ENCODE data around the gene SENP6.
"Not testable (repeated sequence)": the region's sequence is repeated elsewhere in the genome, so short reads cannot be mapped to it uniquely, and the experiment has no call there.

The SENP6 gene

GRCh38 chr6:75666592-75666991 lies 64.9 kb downstream of the SENP6 start:
- no peak for DNase-seq

GRCh38 chr6:75673884-75674283 lies 72.2 kb downstream of the SENP6 start:
- no peak for DNase-seq

- no peak for DNase-seq
Measured at GRCh38 chr6:75676377-75676776, 74.7 kb downstream of the SENP6 start.

GRCh38 chr6:75682548-75682947 lies 80.9 kb downstream of the SENP6 start:
- DNase-seq: not testable (repeated sequence)

- DNase-seq: not testable (repeated sequence)
Measured at GRCh38 chr6:75683005-75683404, 81.3 kb downstream of the SENP6 start.

- not testable (repeated sequence) for DNase-seq
Measured at GRCh38 chr6:75687535-75687934, 85.9 kb downstream of the SENP6 start.

GRCh38 chr6:75687937-75688336 lies 86.3 kb downstream of the SENP6 start:
- DNase-seq: not testable (repeated sequence)

- no peak for DNase-seq
Measured at GRCh38 chr6:75689576-75689975, 87.9 kb downstream of the SENP6 start.

GRCh38 chr6:75691012-75691411 lies 89.3 kb downstream of the SENP6 start:
- peak; percentile 49 for DNase-seq

GRCh38 chr6:75693534-75693933 lies 91.9 kb downstream of the SENP6 start:
- peak; percentile 31 for DNase-seq

- DNase-seq: no peak
Measured at GRCh38 chr6:75694406-75694805, 92.7 kb downstream of the SENP6 start.

- not testable (repeated sequence) for DNase-seq
Measured at GRCh38 chr6:75708334-75708733, 106.7 kb downstream of the SENP6 start.

- DNase-seq: no peak
Measured at GRCh38 chr6:75711173-75711572, 109.5 kb downstream of the SENP6 start.

- DNase-seq: no peak
Measured at GRCh38 chr6:75719133-75719532, 117.5 kb downstream of the SENP6 start.

- no peak for DNase-seq
Measured at GRCh38 chr6:75723382-75723781, 121.7 kb downstream of the SENP6 start.

GRCh38 chr6:75727206-75727605 lies 125.5 kb downstream of the SENP6 start:
- DNase-seq: no peak

- DNase-seq: not testable (repeated sequence)
Measured at GRCh38 chr6:75731029-75731428, 129.3 kb downstream of the SENP6 start.

- peak; percentile 30 for DNase-seq
Measured at GRCh38 chr6:75735491-75736186, 134.0 kb downstream of the SENP6 start.

GRCh38 chr6:75743971-75744370 lies 142.3 kb downstream of the SENP6 start:
- DNase-seq: no peak

- DNase-seq: no peak
Measured at GRCh38 chr6:75745404-75745803, 143.7 kb downstream of the SENP6 start.

GRCh38 chr6:75746221-75746620 lies 144.5 kb downstream of the SENP6 start:
- no peak for DNase-seq

- DNase-seq: no peak
Measured at GRCh38 chr6:75747152-75747992, 145.7 kb downstream of the SENP6 start.

- no peak for DNase-seq
Measured at GRCh38 chr6:75748003-75748742, 146.5 kb downstream of the SENP6 start.

Measured in EL (cell line).